PC-3 (cell line): ENCODE measurements around the gene FOXK1. TPM values are rescaled to one million over a fixed set of nuclear protein-coding genes. Genes with fewer than 3 reads are reported as not detected.

Experiments used
- ATAC-seq: fragments of 200-7000 bp; cut with Tn5 transposase; 2 replicates; pipeline ENCODE4 v1.9.1; 2020; ENCODE audit warnings: mild to moderate bottlenecking, moderate library complexity
- BruUV-seq: library from RNA; stranded (reverse); fragments of 400-500 nt; replicated peaks from 2 replicates; lab custom pipeline; 2021; lab: Mats Ljungman, UMichigan
- CTCF ChIA-PET: fragments of 300-600 bp; sonication (Branson Sonifier 250); formaldehyde crosslinking; loops from one replicate; lab custom pipeline; 2022; ENCODE audit warnings: antibody characterized with exemption; lab: Charles Lee
- POLR2A ChIA-PET: fragments of 300-600 bp; sonication (Branson Sonifier 250); formaldehyde crosslinking; loops from one replicate; lab custom pipeline; 2022; ENCODE audit warnings: antibody characterized with exemption; ENCODE audit not compliant: unreplicated experiment; lab: Charles Lee
- DNase-seq: peaks from one replicate; pipeline ENCODE4 v3.0.0-alpha.2; 2015
- H2AFZ ChIP-seq: fragments of 300-600 bp; sonication (generic); 2 replicates; pipeline ENCODE4 v1.6.0; 2016; ENCODE audit warnings: antibody characterized with exemption, low read length
- H3F3A ChIP-seq: fragments of 300-600 bp; sonication (generic); one replicate; pipeline ENCODE4 v1.6.0; 2017; ENCODE audit warnings: antibody characterized with exemption, low read length, control low read depth, mild to moderate bottlenecking; ENCODE audit not compliant: unreplicated experiment
- H3K27ac ChIP-seq: fragments of 300-600 bp; sonication (generic); 2 replicates; pipeline ENCODE4 v1.5.1; 2016; ENCODE audit warnings: mild to moderate bottlenecking, low read length
- H3K27me3 ChIP-seq: fragments of 300-600 bp; sonication (generic); 2 replicates; pipeline ENCODE4 v1.6.1; 2016; ENCODE audit warnings: low read length, mixed read lengths
- H3K36me3 ChIP-seq: fragments of 300-600 bp; sonication (generic); 2 replicates; pipeline ENCODE4 v1.6.1; 2016; ENCODE audit warnings: low read depth, mixed run types, low read length, mixed read lengths
- H3K4me1 ChIP-seq: fragments of 300-600 bp; sonication (generic); 2 replicates; pipeline ENCODE4 v1.5.1; 2016; ENCODE audit warnings: low read length; ENCODE audit not compliant: insufficient read depth
- H3K4me2 ChIP-seq: fragments of 300-600 bp; sonication (generic); 2 replicates; pipeline ENCODE4 v1.6.0; 2016; ENCODE audit warnings: low read length
- H3K4me3 ChIP-seq: fragments of 300-600 bp; sonication (generic); 2 replicates; pipeline ENCODE4 v1.5.1; 2016; ENCODE audit warnings: mild to moderate bottlenecking, low read length, mixed read lengths
- H3K79me2 ChIP-seq: fragments of 300-600 bp; sonication (generic); 2 replicates; pipeline ENCODE4 v1.6.1; 2017; ENCODE audit warnings: low read length, mixed read lengths
- H3K9ac ChIP-seq: fragments of 300-600 bp; sonication (generic); 2 replicates; pipeline ENCODE4 v1.6.0; 2016; ENCODE audit warnings: mild to moderate bottlenecking, low read length
- H3K9me2 ChIP-seq: fragments of 300-600 bp; sonication (generic); replicated peaks from 2 replicates; pipeline ENCODE4 v1.6.1; 2016; ENCODE audit warnings: mixed run types, low read length, mixed read lengths
- H3K9me3 ChIP-seq: fragments of 300-600 bp; sonication (generic); 2 replicates; pipeline ENCODE4 v1.6.1; 2016; ENCODE audit warnings: low read length, mixed read lengths
- H4K20me1 ChIP-seq: fragments of 300-600 bp; sonication (generic); 2 replicates; pipeline ENCODE4 v1.6.1; 2016; ENCODE audit warnings: low read length, mixed read lengths
- EZH2 ChIP-seq: fragments of 300-600 bp; sonication (generic); IDR thresholded peaks from one replicate; pipeline ENCODE4 v1.6.1; 2017; ENCODE audit warnings: antibody characterized with exemption, mild to moderate bottlenecking, low read length; ENCODE audit not compliant: unreplicated experiment
- EZH2phosphoT487 ChIP-seq: fragments of 300-600 bp; sonication (generic); IDR thresholded peaks from 2 replicates; pipeline ENCODE4 v1.6.1; 2018; ENCODE audit warnings: mild to moderate bottlenecking, antibody characterized with exemption, low read length, borderline replicate concordance
- intact Hi-C: fragments of 100-400 bp; cut with micrococcal nuclease; formaldehyde crosslinking; loops from 2 replicates; pipeline ENCODE4 v1.9.0; 2023
- total RNA-seq: library from RNA; depleted of rRNA; stranded (reverse); fragments of >200 nt; gene quantifications from 2 replicates; pipeline ENCODE4 v1.2.3, GENCODE V29; 2014
- TF ChIP-seq, protein P1 (sequence below): fragments of 300-600 bp; sonication (generic); conservative IDR thresholded peaks from 2 replicates; pipeline ENCODE4 v1.5.1; 2017; ENCODE audit warnings: antibody characterized with exemption, low read depth, mild to moderate bottlenecking, low read length

FOXK1 gene
- total RNA-seq, 1 experiment from 2014 or later: 13.2 TPM

DNA sequence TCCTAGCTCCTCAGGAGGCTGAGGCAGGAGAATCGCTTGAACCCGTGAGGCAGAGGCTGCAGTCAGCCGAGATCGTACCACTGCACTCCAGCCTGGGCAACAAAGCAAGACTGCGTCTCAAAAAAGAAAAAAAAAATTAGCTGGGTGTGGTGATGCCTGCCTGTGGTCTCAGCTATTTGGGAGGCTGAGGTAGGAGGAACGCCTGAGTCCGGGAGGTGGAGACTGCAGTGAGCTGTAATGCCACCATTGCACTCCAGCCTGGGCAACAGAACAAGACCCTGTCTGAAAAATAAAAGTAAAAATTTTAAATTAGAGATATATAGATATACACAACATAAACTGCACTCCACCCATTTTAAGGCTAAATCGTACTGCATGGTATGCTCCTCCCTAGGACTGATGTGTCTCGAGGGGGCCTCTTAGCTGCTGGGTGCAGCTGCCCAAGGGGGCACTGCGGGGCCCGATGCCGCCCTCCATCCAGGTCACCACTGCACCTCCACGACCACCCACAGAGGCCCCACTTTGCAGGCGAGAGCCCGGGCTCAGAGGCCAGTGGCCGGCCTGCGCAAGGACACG, 40.9 kb upstream of the FOXK1 start:
- no peaks in the 10 kb centered on the region for H3F3A ChIP-seq
- TF ChIP-seq EZH2: no peak
- TF ChIP-seq, protein P1, sequence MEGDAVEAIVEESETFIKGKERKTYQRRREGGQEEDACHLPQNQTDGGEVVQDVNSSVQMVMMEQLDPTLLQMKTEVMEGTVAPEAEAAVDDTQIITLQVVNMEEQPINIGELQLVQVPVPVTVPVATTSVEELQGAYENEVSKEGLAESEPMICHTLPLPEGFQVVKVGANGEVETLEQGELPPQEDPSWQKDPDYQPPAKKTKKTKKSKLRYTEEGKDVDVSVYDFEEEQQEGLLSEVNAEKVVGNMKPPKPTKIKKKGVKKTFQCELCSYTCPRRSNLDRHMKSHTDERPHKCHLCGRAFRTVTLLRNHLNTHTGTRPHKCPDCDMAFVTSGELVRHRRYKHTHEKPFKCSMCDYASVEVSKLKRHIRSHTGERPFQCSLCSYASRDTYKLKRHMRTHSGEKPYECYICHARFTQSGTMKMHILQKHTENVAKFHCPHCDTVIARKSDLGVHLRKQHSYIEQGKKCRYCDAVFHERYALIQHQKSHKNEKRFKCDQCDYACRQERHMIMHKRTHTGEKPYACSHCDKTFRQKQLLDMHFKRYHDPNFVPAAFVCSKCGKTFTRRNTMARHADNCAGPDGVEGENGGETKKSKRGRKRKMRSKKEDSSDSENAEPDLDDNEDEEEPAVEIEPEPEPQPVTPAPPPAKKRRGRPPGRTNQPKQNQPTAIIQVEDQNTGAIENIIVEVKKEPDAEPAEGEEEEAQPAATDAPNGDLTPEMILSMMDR: no peak
- TF ChIP-seq EZH2phosphoT487: no peak
- H4K20me1 ChIP-seq: no peaks in the 10 kb centered on the region
- TSS peak; percentile 73 for BruUV-seq
- ChIA-PET CTCF (interaction anchor here (0.5 to 1.2 kb wide), 3 partner anchors 21 to 115 kb away, joined by 3 to 9 read pairs (median 4); partner anchors contain the start of gene FOXK1), POLR2A (interaction anchor here (0.6 kb wide), 2 partner anchors 41 to 1373 kb away, joined by 3 to 4 read pairs; partner anchors contain the start of gene FOXK1)
- no peaks in the 10 kb centered on the region for H3K9me3 ChIP-seq
- DNase-seq: no peak
- no peaks in the 10 kb centered on the region for H3K27me3 ChIP-seq
- H3K27ac ChIP-seq: no peak overlapping the region
- H3K79me2 ChIP-seq: no peaks in the 10 kb centered on the region
- no peaks in the 10 kb centered on the region for H3K36me3 ChIP-seq
- H3K4me2 ChIP-seq: peak overlapping the region; percentile 94
- intact Hi-C loops: loop anchor here (1.0 to 2.0 kb wide), 3 partner anchors 40 to 104 kb away; no protein-coding TSS in a partner anchor
- ATAC-seq: peak; percentile 46; the same call in 1 of the 2 replicates
- peak overlapping the region; percentile 55 for H3K9ac ChIP-seq
- peak overlapping the region; percentile 64 for H3K4me3 ChIP-seq
- peak overlapping the region; percentile 96 for H2AFZ ChIP-seq
- peaks cover 8% of the 10 kb centered on the region for H3K4me1 ChIP-seq
- H3K9me2 ChIP-seq: no peaks in the 10 kb centered on the region

DNA sequence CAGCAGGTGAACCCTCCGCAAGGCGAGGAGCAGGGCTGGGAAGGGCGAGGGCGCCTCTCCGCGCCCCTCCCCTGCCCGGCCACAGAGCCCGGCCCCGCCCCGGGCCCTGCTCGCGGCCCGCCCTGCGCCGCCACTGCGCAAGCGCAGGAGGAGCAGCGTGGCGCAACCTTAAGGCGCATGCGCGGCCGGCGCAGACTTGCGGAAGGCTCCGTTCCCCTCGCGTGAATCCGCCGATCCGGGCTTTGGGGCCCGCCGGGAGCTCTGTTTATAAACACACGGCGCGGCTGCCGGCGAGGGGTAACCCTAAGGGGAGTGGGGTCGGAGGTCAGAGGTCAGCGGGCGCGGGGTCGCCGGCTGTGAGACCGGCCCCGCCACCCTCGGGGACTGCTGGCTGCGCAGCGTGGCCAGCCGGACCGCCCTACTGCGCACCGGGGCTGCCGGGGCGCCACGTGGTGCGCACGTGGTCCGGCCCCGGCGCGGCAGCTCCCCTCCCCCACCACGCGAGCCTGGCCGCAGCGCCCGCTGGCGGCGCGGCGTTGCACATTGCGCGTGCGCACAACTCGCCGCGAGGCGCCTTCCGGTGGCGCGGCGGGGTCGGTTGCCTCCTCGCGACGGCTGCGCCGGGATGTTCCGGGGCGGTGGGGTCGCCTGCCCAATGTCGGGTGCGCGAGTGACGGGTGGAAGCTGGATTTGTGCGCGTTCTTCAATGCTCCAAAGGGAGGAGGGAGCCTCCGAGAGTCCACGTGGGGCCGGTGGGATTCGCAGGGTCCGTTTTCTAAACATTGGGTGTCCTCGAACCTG, 40.2 kb upstream of the FOXK1 start:
- ChIA-PET CTCF (interaction anchor here (0.5 to 1.2 kb wide), 5 partner anchors 20 to 114 kb away, joined by 3 to 9 read pairs (median 4); partner anchors contain the start of gene FOXK1), POLR2A (interaction anchor here (0.6 to 0.7 kb wide), 4 partner anchors 40 to 1374 kb away, joined by 3 to 5 read pairs (median 4); partner anchors contain the start of gene FOXK1)
- H3K4me3 ChIP-seq: peak overlapping the region; percentile 67
- no peaks in the 10 kb centered on the region for H4K20me1 ChIP-seq
- no peaks in the 10 kb centered on the region for H3K27me3 ChIP-seq
- ATAC-seq (peak; percentile 97), DNase-seq (peak; percentile 95)
- BruUV-seq: no TSS peak
- peak overlapping the region; percentile 94 for H3K4me2 ChIP-seq
- TF ChIP-seq, protein P1: peak; percentile 36; the same call in 1 of the 2 replicates
- TF ChIP-seq EZH2phosphoT487: no peak
- peak overlapping the region; percentile 44; the same call in 1 of the 2 replicates for H3K27ac ChIP-seq
- H3K79me2 ChIP-seq: no peaks in the 10 kb centered on the region
- H3K9me2 ChIP-seq: no peaks in the 10 kb centered on the region
- H3K36me3 ChIP-seq: no peaks in the 10 kb centered on the region
- peak overlapping the region; percentile 98 for H2AFZ ChIP-seq
- intact Hi-C loops: loop anchor here (1.0 to 2.0 kb wide), 4 partner anchors 39 to 113 kb away; no protein-coding TSS in a partner anchor
- no peaks in the 10 kb centered on the region for H3F3A ChIP-seq
- peaks cover 8% of the 10 kb centered on the region for H3K4me1 ChIP-seq
- peak overlapping the region; percentile 80 for H3K9ac ChIP-seq
- no peaks in the 10 kb centered on the region for H3K9me3 ChIP-seq
